A549 treated with RU486 at 1 μM for 4 hours (cell line): ENCODE results near the gene GNG5. TPM values are rescaled to one million over a fixed set of nuclear protein-coding genes. Genes with fewer than 3 reads are reported as not detected.

Experiments
- total RNA-seq: library from RNA; stranded (reverse); fragments of 200-300 nt; extraction: Qiagen RNA extraction; gene quantifications from 5 replicates; pipeline ENCODE4 v1.2.3, GENCODE V29; 2022; ENCODE audit warnings: low read depth

GNG5 gene
- total RNA-seq, result 153 to 191 TPM (median 184 TPM) in 5 replicates

DNA sequence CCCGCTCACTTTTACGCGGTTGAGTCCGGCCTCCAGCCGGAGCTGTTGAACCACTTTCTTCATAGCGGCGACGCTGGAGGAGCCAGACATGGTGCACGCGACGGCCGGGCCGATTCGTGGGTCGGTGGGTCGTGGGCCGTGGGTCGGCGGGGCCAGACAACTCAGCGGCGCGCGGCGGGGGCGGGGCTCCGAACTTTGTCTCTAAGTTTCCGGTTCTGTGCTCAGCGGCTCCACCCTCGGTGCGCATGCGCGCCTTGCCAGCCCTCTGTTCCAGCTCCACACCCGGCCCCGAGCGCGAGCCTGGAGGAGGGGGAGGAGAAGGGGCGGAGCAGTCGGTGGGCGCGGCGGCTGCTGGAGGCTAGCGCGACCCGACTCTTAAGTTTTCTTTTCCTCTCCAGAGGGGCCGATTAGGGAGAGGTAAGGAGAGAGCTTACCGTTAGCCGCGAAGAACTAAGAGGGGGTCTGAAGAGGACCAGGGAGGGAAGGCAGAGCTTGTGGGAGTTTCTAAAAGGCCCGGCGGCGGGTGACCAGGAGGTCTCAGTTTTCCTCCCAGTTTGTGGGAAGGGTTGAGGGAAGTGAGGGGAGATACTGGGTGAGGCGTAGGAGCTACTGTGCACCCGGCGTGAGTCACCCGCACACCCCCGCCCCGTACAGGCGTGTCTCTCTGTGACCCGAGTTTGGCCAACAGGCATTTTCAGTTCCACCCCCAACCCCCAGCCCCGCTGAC is at the start of gene GNG5, which contains the start of gene SPATA1:
Gene GNG5 (minus strand): TSS at position 580 of the 727 bp plus-strand sequence. CDS start 490 bp downstream, at position 90.
Gene SPATA1 (plus strand): TSS at position 385 of the 727 bp plus-strand sequence. CDS start 9,974 bp downstream, outside the sequence.

DNA sequence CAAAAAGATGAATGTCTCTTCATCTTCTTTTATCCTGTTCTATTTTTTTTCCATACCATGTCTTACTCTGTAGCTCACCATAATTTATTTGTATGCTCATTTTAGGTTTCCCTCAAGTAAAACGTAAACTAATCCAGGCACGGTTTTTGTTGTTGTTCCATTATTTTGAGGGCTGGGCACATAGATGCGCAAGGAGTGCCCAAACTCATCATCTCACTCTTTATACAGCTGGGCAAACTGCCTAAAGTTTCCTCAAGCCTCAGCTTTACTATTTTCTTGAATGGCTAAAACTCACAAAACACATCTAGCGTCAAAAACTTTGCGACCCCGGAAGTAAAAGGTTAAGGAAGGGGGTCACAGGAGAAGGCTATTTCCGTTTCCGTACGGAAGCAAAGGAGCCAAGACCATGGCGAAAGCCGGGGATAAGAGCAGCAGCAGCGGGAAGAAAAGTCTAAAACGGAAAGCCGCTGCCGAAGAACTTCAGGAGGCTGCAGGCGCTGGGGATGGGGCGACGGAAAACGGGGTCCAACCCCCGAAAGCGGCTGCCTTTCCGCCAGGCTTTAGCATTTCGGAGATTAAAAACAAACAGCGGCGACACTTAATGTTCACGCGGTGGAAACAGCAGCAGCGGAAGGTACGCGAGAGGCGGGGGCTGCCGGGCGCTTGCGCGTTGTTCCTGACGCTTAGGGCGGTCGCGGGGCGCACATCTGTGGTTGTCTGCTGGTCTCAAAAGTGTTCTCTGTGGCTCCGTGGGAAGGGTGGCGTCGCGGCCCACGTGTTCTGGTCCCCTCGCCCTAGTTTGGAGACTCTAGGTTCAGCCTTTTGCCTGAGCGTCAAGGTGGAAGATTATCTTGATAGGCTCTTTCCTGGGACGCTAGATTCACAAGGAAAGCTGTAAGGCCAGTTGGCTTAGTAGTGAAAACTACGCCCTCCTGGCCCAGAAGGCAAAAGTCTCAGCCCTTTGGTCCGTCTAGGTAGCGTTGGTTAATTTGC is 27.2 kb downstream of the GNG5 start, which contains the start of gene RPF1:
Gene RPF1 (plus strand): TSS at position 391 of the 993 bp plus-strand sequence. CDS start 16 bp downstream, at position 407.

Other genes starting within 250 kb of the GNG5 start
- gene SAMD13, start 204.9 kb downstream of the GNG5 start, total RNA-seq, result 0.19 to 0.67 TPM (median 0.45 TPM) in 5 replicates
- not detected in 5 replicates for gene DNASE2B, start 108.1 kb downstream of the GNG5 start, total RNA-seq
- gene RPF1, start 27.3 kb downstream of the GNG5 start, total RNA-seq, result 21.0 to 36.2 TPM (median 32.6 TPM) in 5 replicates
- 0.43 to 1.7 TPM (median 0.95 TPM) in 3 of 5 replicates, not detected in the others for gene SPATA1, start 195 bp downstream of the GNG5 start, total RNA-seq
- 3.0 to 6.9 TPM (median 5.9 TPM) in 5 replicates for gene CTBS, start 67.9 kb upstream of the GNG5 start, total RNA-seq
- gene SSX2IP, start 183.9 kb upstream of the GNG5 start, total RNA-seq, result 7.3 to 14.2 TPM (median 13.1 TPM) in 5 replicates